Measurements from ENCODE around the gene RNF183.

RNF183 gene

DNA sequence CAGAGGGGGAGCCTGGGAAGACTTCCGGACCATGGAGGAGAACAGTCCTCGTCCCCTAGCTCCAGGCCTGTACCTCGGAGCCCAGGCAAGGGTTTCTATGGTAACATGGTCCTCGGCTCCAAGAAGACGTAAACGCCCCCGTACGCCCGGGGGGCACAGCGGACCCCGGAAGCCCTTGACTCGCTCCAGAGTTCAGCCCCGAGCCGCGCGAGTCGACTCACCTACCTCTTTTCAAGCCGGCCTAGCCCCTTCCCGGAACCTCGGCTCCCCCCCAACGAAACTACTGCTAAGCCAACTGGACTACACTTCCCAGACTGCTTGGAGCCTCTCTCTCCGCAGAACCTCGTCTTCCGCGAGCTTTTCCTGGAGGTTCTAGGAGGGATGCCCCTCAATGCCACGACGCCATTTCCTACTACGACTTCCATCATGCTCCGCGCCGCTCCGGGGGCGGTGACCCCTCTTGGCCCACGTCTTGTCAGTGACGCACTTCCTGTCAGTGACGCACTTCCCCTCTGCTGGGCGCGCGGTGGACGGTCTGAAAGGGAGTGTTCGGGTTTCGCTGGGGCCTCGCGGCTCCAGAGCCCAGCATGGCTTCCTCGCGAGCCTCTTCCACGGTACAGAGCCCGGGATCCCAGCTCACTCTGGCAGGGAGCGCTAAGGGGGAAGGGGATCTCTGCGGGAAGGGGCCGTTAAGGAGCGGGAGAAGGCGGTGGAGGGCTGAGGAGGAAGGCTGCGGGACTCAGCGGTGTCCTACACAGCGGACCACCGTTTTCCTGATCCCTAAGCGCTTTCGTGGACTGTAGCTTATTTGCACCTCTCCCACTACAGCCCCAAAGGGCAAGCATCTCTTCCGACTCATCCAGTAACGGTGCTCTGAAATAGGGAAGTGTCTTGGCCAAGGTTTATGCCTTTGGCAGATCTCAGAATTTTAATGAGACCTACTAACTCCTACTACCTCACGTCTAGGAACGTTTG is 27.7 kb downstream of the RNF183 start, which contains the start of the genes CDC26 and PRPF4 (continued):
- TF ChIP-seq, protein P1, sequence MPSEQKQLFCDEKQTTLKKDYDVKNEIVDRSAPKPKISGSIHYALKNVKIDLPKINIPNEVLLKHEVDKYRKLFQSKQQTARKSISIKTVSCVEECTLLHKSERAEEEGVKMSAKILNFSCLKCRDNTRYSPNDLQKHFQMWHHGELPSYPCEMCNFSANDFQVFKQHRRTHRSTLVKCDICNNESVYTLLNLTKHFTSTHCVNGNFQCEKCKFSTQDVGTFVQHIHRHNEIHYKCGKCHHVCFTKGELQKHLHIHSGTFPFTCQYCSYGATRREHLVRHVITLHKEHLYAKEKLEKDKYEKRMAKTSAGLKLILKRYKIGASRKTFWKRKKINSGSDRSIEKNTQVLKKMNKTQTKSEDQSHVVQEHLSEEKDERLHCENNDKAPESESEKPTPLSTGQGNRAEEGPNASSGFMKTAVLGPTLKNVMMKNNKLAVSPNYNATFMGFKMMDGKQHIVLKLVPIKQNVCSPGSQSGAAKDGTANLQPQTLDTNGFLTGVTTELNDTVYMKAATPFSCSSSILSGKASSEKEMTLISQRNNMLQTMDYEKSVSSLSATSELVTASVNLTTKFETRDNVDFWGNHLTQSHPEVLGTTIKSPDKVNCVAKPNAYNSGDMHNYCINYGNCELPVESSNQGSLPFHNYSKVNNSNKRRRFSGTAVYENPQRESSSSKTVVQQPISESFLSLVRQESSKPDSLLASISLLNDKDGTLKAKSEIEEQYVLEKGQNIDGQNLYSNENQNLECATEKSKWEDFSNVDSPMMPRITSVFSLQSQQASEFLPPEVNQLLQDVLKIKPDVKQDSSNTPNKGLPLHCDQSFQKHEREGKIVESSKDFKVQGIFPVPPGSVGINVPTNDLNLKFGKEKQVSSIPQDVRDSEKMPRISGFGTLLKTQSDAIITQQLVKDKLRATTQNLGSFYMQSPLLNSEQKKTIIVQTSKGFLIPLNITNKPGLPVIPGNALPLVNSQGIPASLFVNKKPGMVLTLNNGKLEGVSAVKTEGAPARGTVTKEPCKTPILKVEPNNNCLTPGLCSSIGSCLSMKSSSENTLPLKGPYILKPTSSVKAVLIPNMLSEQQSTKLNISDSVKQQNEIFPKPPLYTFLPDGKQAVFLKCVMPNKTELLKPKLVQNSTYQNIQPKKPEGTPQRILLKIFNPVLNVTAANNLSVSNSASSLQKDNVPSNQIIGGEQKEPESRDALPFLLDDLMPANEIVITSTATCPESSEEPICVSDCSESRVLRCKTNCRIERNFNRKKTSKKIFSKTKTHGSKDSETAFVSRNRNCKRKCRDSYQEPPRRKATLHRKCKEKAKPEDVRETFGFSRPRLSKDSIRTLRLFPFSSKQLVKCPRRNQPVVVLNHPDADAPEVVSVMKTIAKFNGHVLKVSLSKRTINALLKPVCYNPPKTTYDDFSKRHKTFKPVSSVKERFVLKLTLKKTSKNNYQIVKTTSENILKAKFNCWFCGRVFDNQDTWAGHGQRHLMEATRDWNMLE (tag by site-specific recombination; conservative IDR thresholded peaks at IDR 0.05; ENCODE audit: low read depth) = peak; percentile 68
- no peak for TF ChIP-seq ZNF366 (tag by site-specific recombination; conservative IDR thresholded peaks at IDR 0.05)
- no peak for TF ChIP-seq GLI4 (tag by site-specific recombination; IDR thresholded peaks at IDR 0.05)
- TF ChIP-seq ZNF2 (tag by site-specific recombination; IDR thresholded peaks at IDR 0.05) = no peak
- TF ChIP-seq ZBTB48 (tag by site-specific recombination; IDR thresholded peaks at IDR 0.05) = peak; percentile 99
- TF ChIP-seq ZBTB17 (tag by site-specific recombination; IDR thresholded peaks at IDR 0.05) = peak; percentile 92
- TF ChIP-seq ZNF302 (tag by site-specific recombination; IDR thresholded peaks at IDR 0.05; ENCODE audit: low read depth) = no peak
- no peak for TF ChIP-seq ZNF561 (tag by site-specific recombination; IDR thresholded peaks at IDR 0.05; ENCODE audit: borderline replicate concordance)
- no peak for TF ChIP-seq OSR2 (tag by site-specific recombination; IDR thresholded peaks at IDR 0.05)
- no peak for TF ChIP-seq ZNF677 (tag by site-specific recombination; IDR thresholded peaks at IDR 0.05)
- TF ChIP-seq, protein P2, sequence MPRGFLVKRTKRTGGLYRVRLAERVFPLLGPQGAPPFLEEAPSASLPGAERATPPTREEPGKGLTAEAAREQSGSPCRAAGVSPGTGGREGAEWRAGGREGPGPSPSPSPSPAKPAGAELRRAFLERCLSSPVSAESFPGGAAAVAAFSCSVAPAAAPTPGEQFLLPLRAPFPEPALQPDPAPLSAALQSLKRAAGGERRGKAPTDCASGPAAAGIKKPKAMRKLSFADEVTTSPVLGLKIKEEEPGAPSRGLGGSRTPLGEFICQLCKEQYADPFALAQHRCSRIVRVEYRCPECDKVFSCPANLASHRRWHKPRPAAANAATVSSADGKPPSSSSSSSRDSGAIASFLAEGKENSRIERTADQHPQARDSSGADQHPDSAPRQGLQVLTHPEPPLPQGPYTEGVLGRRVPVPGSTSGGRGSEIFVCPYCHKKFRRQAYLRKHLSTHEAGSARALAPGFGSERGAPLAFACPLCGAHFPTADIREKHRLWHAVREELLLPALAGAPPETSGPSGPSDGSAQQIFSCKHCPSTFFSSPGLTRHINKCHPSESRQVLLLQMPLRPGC (tag by site-specific recombination; IDR thresholded peaks at IDR 0.05) = 0 out of 2 replicates have a peak, but pooled peaks have one; percentile 11
- no peak for TF ChIP-seq ZNF514 (tag by site-specific recombination; IDR thresholded peaks at IDR 0.05)
- no peak for TF ChIP-seq ZSCAN30 (tag by site-specific recombination; IDR thresholded peaks at IDR 0.05)
- TF ChIP-seq, protein P3, sequence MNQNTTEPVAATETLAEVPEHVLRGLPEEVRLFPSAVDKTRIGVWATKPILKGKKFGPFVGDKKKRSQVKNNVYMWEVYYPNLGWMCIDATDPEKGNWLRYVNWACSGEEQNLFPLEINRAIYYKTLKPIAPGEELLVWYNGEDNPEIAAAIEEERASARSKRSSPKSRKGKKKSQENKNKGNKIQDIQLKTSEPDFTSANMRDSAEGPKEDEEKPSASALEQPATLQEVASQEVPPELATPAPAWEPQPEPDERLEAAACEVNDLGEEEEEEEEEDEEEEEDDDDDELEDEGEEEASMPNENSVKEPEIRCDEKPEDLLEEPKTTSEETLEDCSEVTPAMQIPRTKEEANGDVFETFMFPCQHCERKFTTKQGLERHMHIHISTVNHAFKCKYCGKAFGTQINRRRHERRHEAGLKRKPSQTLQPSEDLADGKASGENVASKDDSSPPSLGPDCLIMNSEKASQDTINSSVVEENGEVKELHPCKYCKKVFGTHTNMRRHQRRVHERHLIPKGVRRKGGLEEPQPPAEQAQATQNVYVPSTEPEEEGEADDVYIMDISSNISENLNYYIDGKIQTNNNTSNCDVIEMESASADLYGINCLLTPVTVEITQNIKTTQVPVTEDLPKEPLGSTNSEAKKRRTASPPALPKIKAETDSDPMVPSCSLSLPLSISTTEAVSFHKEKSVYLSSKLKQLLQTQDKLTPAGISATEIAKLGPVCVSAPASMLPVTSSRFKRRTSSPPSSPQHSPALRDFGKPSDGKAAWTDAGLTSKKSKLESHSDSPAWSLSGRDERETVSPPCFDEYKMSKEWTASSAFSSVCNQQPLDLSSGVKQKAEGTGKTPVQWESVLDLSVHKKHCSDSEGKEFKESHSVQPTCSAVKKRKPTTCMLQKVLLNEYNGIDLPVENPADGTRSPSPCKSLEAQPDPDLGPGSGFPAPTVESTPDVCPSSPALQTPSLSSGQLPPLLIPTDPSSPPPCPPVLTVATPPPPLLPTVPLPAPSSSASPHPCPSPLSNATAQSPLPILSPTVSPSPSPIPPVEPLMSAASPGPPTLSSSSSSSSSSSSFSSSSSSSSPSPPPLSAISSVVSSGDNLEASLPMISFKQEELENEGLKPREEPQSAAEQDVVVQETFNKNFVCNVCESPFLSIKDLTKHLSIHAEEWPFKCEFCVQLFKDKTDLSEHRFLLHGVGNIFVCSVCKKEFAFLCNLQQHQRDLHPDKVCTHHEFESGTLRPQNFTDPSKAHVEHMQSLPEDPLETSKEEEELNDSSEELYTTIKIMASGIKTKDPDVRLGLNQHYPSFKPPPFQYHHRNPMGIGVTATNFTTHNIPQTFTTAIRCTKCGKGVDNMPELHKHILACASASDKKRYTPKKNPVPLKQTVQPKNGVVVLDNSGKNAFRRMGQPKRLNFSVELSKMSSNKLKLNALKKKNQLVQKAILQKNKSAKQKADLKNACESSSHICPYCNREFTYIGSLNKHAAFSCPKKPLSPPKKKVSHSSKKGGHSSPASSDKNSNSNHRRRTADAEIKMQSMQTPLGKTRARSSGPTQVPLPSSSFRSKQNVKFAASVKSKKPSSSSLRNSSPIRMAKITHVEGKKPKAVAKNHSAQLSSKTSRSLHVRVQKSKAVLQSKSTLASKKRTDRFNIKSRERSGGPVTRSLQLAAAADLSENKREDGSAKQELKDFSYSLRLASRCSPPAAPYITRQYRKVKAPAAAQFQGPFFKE (tag by site-specific recombination; IDR thresholded peaks at IDR 0.05; ENCODE audit: borderline replicate concordance) = no peak
- TF ChIP-seq SP3 (tag by site-specific recombination; IDR thresholded peaks at IDR 0.05) = peak; percentile 87
- 0 out of 2 replicates have a peak, but pooled peaks have one; percentile 16 for TF ChIP-seq ZEB2 (tag by site-specific recombination; IDR thresholded peaks at IDR 0.05)
- no peak for TF ChIP-seq TRIM28 (IDR thresholded peaks at IDR 0.05; ENCODE audit: borderline replicate concordance, low read length)
- TF ChIP-seq PRDM6 (tag by site-specific recombination; IDR thresholded peaks at IDR 0.05) = no peak
- TF ChIP-seq ZNF629 (tag by site-specific recombination; IDR thresholded peaks at IDR 0.05) = peak; percentile 100
- TF ChIP-seq KLF9 (tag by site-specific recombination; IDR thresholded peaks at IDR 0.05; ENCODE audit: low read depth) = peak; percentile 61; the same call in 1 of the 2 replicates
- no peak for TF ChIP-seq ZNF658 (tag by site-specific recombination; IDR thresholded peaks at IDR 0.05)
- TF ChIP-seq, protein P4, sequence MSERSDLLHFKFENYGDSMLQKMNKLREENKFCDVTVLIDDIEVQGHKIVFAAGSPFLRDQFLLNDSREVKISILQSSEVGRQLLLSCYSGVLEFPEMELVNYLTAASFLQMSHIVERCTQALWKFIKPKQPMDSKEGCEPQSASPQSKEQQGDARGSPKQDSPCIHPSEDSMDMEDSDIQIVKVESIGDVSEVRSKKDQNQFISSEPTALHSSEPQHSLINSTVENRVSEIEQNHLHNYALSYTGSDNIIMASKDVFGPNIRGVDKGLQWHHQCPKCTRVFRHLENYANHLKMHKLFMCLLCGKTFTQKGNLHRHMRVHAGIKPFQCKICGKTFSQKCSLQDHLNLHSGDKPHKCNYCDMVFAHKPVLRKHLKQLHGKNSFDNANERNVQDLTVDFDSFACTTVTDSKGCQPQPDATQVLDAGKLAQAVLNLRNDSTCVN (tag by site-specific recombination; optimal IDR thresholded peaks at IDR 0.05) = peak; percentile 48
- TF ChIP-seq ZNF777 (tag by site-specific recombination; IDR thresholded peaks at IDR 0.05; ENCODE audit: borderline replicate concordance) = peak; percentile 30; the same call in 1 of the 2 replicates

Measured in HEK293 (cell line).